HEK293T (cell line): ENCODE results near the gene HSP90AB1.

Experiments
- BHLHE40 ChIP-seq: fragments of 450-650 bp; IDR thresholded peaks from 2 replicates; pipeline ENCODE4 v1.6.1; 2016; ENCODE audit warnings: mild to moderate bottlenecking, moderate library complexity, borderline replicate concordance
- CTBP1 ChIP-seq: fragments of 450-650 bp; IDR thresholded peaks from 2 replicates; pipeline ENCODE4 v1.6.1; 2016; ENCODE audit warnings: borderline replicate concordance
- ELF4 ChIP-seq: fragments of 450-650 bp; IDR thresholded peaks from 2 replicates; pipeline ENCODE4 v1.6.1; 2017; ENCODE audit warnings: antibody characterized with exemption
- FOXA1 ChIP-seq: fragments of 450-650 bp; IDR thresholded peaks from 2 replicates; pipeline ENCODE4 v1.6.1; 2016; ENCODE audit warnings: mild to moderate bottlenecking
- FOXK2 ChIP-seq: fragments of 450-650 bp; IDR thresholded peaks from 2 replicates; pipeline ENCODE4 v1.6.1; 2016; ENCODE audit warnings: mild to moderate bottlenecking
- FOXM1 ChIP-seq: fragments of 450-650 bp; IDR thresholded peaks from 2 replicates; pipeline ENCODE4 v1.6.1; 2017; ENCODE audit warnings: mild to moderate bottlenecking, borderline replicate concordance
- HDGF ChIP-seq: fragments of 450-650 bp; IDR thresholded peaks from 2 replicates; pipeline ENCODE4 v1.6.1; 2017; ENCODE audit warnings: antibody characterized with exemption, borderline replicate concordance
- NFRKB ChIP-seq: fragments of 450-650 bp; IDR thresholded peaks from 2 replicates; pipeline ENCODE4 v1.6.1; 2016; ENCODE audit warnings: mild to moderate bottlenecking, moderate library complexity
- SP1 ChIP-seq: fragments of 450-650 bp; IDR thresholded peaks from 2 replicates; pipeline ENCODE4 v1.6.1; 2017
- SUZ12 ChIP-seq: fragments of 450-650 bp; IDR thresholded peaks from 2 replicates; pipeline ENCODE4 v1.6.1; 2016; ENCODE audit warnings: mild to moderate bottlenecking
- TARDBP ChIP-seq: fragments of 450-650 bp; IDR thresholded peaks from 2 replicates; pipeline ENCODE4 v1.6.1; 2016
- TF ChIP-seq, protein P1 (sequence below): fragments of 450-650 bp; IDR thresholded peaks from 2 replicates; pipeline ENCODE4 v1.6.1; 2016

DNA sequence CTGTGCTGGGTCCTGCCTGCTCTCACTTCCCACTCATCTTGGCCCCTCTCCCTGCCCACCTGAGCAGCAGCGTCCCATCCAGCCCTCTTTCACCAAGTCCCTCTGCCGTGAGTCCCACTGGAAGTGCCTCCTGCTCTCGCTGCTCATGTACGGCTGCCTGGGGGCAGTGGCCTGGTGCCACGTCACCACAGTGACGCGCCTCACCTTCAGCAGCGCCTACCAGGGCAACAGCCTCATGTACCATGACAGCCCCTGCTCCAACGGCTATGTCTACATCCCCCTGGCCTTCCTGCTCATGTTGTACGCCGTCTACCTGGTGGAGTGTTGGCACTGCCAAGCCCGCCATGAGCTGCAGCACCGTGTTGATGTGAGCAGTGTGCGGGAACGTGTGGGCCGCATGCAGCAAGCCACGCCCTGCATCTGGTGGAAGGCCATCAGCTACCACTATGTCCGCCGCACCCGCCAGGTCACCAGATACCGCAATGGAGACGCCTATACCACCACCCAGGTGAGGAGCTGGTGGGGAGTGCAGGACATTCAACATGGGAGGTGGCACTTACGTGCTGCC lies 26.2 kb downstream of the HSP90AB1 start:
- TF ChIP-seq SUZ12 (no peak), FOXK2 (no peak), FOXM1 (no peak), BHLHE40 (no peak), SP1 (no peak), ELF4 (no peak), CTBP1 (no peak), HDGF (no peak), TARDBP (no peak), FOXA1 (no peak), NFRKB (no peak)
- TF ChIP-seq, protein P1, sequence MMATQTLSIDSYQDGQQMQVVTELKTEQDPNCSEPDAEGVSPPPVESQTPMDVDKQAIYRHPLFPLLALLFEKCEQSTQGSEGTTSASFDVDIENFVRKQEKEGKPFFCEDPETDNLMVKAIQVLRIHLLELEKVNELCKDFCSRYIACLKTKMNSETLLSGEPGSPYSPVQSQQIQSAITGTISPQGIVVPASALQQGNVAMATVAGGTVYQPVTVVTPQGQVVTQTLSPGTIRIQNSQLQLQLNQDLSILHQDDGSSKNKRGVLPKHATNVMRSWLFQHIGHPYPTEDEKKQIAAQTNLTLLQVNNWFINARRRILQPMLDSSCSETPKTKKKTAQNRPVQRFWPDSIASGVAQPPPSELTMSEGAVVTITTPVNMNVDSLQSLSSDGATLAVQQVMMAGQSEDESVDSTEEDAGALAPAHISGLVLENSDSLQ: no peak
